ENCODE data around the gene KRTAP22-1.

KRTAP22-1 gene

DNA sequence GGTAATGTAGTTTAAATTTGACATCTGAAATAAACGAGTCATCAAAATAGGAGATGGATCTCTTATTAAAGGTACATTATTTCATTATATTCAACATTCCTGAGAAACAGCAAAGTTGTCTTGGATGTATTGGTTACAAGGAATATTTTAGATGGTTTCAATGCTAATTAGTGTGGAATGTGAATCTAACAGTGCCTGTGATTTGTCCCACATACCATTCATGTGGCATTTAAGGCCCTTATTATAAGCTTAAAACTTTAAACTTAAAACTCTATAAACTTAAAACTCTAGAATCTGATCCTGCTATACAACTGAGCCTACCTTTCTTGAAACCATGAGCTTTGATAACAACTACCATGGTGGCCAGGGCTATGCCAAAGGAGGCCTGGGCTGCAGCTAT is at the start of gene KRTAP22-1:
Gene KRTAP22-1, plus strand, starts transcription at position 301 of the 400 bp plus-strand sequence.
- no peak for DNase-seq

DNA sequence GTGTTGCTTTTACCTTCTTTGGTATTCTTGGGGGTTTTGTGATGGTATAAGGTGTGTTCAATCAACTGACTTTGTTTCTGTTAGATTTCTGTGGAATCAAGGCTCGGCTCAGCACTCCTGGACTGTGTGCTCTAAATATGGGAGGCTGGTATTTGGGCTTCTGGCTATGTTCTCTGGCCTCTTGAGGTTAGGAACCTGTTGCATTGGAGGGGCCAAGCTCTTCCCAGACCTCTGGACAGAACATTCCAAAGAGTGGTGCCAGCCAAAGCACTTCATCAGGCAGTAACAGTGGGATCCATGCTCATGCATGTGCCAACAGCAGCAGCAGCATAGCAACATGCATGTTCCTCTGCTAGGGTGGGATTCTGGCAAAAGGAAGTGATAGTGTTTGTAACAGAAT is 48.1 kb upstream of the KRTAP22-1 start:
- DNase-seq, result no peak

DNA sequence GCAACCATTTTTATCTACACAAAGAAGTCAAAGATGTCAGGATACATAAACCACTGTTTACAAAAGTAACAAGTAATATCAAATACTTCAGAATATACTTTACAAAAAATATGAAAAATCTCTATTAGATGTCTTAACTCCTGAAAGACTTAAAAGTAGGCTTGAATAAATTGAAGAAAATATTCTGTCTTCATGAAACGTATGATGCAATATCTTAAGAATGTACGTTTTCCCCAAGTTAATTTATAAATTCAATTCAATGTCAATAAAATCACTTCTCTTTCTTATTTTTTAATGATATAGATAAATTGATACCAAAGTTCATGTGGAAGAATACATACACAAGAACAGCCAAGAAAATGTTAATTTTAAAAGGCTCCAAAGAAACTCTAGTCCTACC is 45.8 kb upstream of the KRTAP22-1 start:
- no peak for DNase-seq

DNA sequence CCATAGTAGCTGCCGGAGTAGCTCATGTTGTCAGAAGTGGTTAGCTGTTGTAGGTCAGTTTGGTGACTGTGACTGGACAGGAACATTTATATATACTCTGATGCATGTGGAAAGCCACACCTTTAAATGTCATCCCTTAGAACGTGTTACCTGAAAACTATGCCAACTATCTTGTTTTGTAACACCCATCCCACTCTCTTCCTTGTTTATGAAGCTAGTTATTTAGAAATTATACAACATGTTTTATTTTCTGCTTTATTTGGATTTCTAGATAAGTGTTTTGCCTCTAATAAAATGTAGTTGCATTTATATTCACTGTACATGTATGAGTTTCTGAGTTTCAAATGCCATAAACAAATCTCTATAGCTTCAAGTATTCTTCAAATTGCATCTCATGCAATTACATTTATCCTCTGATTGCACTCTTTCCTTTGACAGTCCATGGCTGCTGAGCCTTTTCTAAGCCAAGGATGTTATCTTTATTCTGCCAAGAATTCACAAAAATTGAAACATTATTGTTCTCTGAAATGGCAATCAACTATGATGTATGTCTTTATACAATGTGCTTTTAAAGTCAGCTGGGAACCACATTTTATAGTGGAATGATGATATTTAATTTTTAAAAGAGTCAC is 39.5 kb upstream of the KRTAP22-1 start, which contains the start of gene KRTAP19-7:
Gene KRTAP19-7, minus strand, starts transcription at position 51 of the 632 bp plus-strand sequence. Its CDS starts 25 bp downstream, at position 26.
- DNase-seq, result no peak

DNA sequence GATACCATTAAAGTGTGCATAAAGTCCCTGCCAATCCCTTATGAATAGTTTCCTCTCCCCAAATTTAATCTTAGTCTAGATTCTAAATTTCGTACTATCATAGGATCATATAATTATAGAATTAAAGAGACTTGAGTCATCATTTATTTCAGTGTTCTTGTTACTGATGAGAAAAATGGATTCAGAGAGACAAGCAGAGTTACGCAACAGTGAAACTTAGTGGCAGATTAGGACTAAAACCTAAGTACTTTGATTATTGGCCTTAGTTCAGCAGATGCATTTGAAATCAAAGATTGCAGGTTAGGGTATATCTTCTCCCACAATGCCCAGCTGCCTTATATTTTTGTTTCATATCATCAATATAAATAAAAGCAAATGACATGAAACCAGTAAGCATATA is 38.9 kb upstream of the KRTAP22-1 start:
- no peak for DNase-seq

DNA sequence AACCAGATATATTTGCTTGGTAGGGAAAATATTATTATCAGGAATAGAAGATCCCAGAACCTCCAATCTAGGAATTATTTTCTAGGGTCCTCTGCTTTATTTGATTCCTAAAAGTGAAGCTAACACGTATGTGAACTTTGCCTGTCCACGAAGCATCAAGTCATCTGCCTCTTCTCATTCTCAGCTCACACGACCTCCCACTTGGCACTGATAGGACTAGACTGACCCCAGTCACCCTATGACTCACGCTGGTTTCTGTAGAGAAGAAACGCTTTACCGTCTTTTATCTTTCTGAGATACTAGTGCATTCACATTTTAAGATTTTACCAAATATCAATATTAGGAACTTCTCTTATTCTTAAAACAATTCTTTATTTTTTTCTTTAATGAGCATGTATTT is 37.8 kb upstream of the KRTAP22-1 start:
- DNase-seq, result no peak

DNA sequence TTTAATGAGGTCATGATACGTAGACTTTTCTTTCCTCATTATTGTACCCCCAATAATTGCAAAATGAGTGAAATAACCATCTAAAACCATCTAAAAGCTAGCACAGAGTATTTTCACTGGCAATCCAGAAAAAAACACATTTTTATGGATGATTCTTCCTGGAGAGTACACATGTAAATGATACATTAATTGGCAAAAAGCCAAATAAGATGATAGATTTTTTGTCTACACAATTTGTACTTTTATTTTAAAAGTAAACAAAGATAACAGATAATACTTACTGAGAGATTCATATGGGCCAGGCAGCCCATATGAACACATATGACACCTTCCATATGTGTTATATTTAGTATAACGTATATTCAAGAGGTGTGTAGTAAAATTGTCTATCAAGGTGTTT is 37.3 kb upstream of the KRTAP22-1 start:
- DNase-seq, result no peak

DNA sequence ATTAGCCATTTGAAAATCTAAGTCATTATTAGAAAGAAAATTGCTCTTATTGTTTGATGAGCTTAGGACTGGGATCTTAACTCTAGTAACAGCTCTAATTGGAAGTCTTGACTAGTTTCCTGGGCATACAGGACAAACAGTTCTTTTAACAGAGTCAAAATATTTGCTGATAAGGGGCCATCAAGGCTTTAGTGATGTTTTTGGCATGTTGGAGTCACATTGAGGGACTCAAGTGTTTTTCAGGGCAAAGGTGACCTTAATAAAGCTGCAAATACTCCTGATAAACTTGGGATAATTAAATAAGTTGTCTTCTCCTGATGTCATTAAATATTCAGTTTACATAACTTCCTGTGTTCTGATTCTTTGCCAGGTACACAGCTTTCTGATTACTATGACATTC is 33.3 kb upstream of the KRTAP22-1 start:
- DNase-seq, result no peak

DNA sequence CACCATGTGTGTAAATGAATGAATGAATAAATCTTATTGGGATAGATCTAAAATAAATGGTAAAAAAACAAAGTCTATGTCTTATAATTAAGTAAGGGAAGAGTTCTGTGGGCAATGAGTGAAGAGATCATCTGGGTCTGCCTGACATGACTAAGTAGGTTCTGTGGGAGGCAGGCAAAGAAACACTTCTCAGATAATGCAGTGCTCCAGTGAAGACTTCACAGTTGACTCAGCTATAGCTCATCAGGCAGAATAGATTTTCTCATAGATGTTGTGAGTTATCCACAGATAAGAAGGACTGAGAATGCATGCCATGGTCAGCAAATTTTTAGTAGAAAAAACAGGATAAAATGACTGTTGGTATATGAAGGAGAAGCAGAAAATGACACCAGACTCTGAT is 23.1 kb upstream of the KRTAP22-1 start:
- DNase-seq, result no peak

DNA sequence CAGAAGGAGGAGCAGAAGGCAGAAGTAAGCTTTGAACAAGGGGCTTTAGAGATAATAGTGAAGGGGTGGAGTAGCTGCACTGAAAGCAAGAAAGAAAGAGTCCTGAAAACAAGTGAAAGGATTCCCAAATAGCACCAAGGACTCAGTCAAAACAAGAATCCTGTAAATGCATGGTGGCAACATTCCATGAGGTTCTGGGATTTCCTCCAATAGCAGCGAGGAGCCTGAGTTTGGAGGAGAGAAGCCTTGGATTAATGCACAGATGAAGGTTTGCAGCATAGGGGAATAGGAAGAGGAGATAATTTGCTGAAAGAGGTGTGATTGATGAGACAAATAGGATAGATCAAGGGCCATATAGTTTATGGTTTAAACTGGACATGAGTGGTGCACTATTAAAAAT is 21.5 kb upstream of the KRTAP22-1 start:
- DNase-seq, result no peak

DNA sequence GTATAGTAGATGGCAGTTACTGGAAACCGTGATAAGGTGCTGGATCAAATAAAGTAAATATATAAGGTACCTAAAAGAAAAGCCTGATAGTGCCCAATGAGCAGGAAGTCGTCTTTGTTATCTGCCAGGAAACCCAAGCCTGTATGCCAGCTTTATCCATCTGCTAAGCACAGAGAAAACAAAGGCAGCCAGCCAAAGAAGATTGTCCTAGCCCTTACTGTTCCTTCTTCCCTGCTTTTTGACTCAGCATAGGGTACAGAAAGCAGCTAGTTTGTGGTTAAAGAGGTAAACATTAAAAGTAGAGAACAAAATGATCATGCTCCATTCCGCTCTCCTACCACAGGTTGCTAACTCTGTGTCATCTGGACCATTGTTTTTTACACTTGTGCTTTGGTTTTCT is 20.8 kb upstream of the KRTAP22-1 start:
- DNase-seq, result no peak

DNA sequence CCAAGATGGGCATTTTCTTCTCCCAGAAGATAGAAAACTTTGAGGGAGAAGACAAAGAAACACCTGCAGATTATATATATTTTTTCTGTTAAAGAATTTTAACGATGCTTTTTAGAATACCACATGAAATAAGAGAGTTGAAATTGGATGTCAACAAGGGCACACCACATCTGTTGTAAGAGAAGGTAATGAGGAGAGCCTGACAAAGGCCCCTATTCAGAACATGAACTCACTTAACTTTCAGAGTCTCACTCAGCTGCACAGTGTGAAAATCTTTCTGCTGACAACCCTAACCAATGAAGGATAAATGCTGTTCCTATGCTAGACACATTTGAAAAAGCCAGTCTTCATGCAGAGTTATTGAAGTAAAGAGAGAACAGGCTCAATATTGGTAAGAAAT is 18.0 kb upstream of the KRTAP22-1 start:
- no peak for DNase-seq

DNA sequence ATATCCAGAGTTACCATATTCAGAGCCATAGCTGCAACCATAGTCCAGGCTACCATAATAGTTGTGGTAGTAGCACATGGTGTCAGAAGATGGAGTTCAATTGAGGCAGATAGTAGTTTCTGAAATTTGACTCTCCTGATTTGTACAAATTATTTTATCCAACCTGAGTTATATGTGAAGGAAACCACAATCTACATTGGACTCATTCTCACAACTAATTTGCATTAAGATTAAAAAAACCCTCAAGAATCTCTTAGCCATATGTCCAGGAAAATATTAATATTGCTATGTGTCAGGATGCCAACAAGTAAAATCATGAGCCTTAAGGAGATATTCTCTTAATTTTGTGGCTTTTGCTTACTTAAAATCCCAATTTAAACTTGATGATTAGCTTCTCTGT is 10.6 kb upstream of the KRTAP22-1 start, which contains the start of gene KRTAP22-2:
Gene KRTAP22-2, minus strand, starts transcription at position 101 of the 400 bp plus-strand sequence.
- no peak for DNase-seq

DNA sequence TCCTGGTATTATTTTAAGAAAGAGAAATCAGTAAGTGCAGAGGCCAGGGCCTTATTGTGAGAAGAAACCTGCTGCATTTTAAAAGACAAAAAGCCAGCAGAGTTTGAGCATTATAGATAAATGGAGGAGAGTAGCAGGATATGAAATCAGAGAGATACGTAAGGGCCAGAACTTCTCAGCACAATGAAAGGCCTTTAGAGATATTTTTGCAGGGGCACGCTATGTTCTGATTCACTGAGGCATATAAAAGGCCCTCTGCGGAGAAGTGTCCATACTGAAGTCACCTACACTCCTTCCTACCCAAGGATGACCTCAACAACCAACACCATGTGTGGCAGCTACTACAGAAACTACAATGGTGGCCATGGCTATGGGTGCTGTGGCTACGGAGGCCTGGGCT is 8.7 kb upstream of the KRTAP22-1 start, which contains the start of gene KRTAP6-3:
Gene KRTAP6-3, plus strand, starts transcription at position 301 of the 400 bp plus-strand sequence. Its CDS starts 6 bp downstream, at position 307.
- no peak for DNase-seq

DNA sequence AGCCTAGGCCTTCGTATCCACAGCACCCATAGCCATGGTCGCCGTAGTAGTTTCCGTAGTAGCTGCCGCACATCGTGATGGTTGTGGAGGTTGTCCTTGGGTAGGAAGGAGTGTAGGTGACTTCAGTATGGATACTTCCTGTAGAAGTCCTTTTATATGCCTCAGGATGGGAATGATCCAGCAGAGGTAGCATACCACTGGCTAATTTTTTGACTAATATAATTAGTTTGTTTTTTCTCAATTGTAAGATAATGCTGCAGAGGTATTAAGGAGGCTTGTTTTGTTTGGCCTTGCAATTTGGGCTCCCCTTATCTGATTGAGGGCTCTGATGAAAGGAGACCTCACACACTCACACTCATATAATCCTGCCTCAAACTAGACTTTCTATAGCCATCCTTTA is 2.1 kb upstream of the KRTAP22-1 start, which contains the start of gene KRTAP6-2:
Gene KRTAP6-2, minus strand, starts transcription at position 101 of the 400 bp plus-strand sequence. Its CDS starts 28 bp downstream, at position 73.
- no peak for DNase-seq

DNA sequence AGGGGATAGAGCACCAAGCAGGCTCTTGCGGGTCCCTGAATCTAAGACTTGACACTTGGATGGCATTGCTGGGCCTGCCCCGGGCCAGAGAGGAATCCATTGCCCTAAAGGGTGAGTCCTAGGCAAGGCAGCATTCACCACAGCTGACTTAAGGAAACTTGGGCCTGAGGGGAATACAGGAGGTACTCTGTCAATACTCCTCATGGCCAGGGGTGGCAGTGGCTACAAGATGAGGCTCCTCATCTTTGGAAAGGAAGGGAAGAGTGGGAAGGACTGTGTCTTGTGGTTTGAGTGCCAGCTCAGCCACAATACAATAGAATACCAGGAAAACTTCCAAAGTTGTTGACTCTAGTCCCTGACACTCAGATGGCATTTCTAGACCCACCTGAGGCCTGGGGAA is 5.1 kb downstream of the KRTAP22-1 start:
- no peak for DNase-seq

DNA sequence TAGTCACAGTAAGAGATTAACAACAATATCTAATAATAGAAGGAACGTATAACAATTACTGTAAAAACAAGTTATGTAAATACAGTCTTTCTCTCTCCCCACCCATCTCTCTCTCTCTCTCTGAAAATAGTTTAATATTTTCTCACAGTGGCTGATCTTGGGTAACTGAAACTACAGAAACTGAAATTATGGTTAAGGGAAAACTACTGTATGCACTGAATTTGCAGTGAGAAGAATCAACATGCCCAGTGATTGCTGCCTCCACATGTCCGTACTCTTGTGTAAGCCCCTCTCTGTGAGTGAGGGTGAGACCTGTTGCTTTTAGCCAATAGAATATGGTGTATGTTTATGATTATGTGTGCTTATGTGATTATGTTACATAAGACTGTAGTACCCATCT is 11.2 kb downstream of the KRTAP22-1 start:
- DNase-seq, result no peak

DNA sequence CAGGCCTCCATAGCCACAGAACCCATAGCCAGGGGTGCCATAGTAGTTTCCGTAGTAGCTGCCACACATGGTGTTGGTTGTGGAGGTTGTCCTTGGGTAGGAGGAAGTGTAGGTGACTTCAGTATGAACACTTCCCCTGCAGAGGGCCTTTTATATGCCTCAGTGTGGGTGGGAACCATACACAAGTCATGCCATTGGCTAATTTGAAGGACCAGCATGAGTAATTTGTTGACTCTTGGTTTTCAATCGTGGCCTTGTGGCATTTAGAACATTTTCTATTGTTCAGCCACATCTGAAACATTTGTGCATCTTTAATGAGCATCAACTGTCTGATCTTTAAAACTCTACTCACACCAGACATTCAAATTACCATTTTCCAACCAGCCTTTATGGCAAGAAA is 12.9 kb downstream of the KRTAP22-1 start, which contains the start of gene KRTAP6-1:
Gene KRTAP6-1, minus strand, starts transcription at position 95 of the 400 bp plus-strand sequence. Its CDS starts 26 bp downstream, at position 69.
- DNase-seq, result no peak

DNA sequence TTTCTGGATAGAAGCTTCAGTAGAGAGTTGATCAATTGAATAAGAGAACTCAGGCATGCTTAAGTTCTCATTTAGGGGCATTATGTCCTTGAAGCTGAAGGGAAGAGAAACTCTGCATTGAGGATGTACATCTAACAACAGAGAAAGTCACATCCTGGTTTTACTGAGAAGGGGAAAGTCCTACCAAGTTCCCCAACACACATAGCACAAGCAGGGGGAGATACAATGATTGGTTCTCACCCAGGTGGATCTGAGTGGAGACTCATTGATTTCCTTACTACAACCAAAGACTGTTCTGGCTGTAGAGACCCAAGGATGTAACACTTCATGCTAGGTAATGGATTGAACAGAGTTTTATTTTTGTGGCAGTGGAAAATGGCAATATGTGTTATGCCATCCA is 14.3 kb downstream of the KRTAP22-1 start:
- no peak for DNase-seq

DNA sequence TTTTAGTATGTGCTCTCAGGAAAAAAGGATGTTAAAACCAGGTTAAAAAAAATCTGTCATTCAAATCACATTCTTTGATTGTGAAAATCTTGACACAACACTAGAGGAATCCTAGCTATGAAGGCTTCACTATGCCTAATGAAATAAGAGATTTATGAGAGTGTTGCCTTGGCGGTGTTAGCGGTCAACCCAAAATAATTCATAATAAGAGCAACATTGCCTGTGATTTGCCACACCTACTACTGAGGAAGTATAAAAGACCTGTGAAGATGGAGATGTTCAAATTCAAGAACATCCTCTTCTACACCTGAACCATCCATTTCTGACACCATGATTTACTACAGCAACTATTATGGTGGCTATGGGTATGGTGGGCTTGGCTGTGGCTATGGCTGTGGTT is 15.2 kb downstream of the KRTAP22-1 start, which contains the start of gene KRTAP20-1:
Gene KRTAP20-1, plus strand, starts transcription at position 301 of the 400 bp plus-strand sequence. Its CDS starts 30 bp downstream, at position 331.
- no peak for DNase-seq

DNA sequence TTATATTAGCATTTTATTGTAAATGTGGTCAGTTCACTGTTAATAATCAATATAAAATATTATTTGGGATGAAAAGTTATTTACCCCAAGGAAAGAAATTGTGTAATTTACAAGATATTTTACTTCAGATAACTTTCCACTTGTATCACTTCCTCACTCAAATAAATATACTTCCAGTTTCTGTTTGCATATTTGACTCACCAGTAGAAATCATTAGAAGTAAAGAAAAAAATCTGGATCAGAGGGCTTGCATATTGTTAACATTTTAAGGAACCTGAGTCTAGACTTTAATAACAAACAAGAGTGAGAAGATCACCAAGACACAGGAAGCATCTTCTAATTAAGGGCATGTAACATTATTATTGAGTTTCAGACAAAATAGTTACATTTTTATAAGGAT is 19.2 kb downstream of the KRTAP22-1 start:
- DNase-seq, result no peak

DNA sequence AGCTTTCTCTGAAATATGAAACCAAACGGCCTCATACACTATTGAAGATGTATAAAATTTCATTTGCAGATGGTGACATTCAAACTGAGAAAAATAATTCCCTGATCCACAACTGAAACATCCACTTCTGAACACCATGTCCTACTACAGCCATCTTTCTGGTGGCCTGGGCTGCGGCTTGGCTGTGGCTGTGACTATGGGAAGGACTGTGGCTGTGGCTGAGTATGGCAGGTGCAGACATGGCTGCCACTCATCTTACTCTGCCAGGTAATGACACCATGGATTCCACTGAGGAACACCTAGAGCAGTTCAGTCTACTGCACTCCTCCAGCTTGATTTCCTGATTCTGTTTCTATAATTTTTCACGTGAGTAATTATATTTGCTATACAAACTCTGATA is 19.6 kb downstream of the KRTAP22-1 start, which contains the start of gene KRTAP20-4:
Gene KRTAP20-4, plus strand, starts transcription at position 106 of the 400 bp plus-strand sequence.
- DNase-seq, result no peak

DNA sequence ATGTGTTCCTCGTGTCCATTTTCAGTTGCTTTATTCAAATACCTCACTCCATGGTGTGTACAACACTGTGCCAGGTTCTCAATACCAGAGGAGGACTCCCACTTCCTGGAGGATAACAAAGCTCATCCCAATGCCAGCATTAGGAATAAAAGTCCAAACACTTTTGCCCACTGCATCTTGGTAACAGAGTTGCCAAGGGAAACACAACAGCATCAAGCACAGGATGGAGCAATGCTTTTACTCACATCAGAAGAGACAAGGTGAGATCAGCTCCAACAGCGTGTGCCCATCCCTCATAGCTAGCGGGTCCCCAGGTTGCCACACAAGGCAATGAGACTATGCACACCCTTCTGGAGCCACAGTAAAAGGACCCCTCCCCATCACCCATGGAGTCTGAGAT is 22.5 kb downstream of the KRTAP22-1 start:
- DNase-seq, result no peak

DNA sequence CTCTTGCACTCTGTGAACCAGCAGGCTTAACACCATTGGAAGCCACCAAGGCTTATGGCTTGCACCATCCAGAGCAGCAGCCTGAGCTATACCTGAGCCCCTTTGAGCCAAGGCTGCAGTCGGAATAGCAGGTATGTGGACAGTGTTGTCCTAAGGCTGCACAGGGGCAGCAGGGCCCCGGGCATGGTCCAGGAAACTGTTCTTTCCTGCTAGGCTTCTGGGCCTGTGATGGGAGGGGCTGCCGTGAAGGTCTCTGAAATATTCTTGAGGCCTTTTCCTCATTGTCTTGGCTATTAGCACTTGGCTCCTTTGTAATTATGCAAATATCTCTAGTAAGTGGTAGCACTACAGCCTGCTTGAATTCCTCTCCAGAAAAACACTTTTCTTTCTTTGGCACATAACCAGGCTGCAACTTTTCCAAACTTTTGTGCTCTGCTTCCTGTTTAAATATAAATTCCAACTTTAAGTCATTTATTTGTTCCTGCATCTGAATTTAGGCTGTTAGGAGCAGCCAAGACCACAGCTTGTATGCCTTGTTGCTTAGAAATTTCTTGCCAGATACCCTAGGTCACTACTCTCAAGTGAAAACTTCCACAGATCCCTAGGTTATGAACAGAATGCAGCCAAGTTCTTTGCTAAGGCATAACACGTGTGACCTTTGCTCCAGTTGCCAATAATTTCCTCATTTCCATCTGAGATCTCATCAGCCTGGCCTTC is 24.7 kb downstream of the KRTAP22-1 start:
- DNase-seq, result no peak
